HepG2 (cell line): ENCODE data around the gene SYT14. TPM values are rescaled to one million over a fixed set of nuclear protein-coding genes. Genes with fewer than 3 reads are reported as not detected.

Source experiments
- ATAC-seq: fragments of 200-7000 bp; cut with Tn5 transposase; 3 replicates; pipeline ENCODE4 v1.9.1; 2020; ENCODE audit warnings: mild to moderate bottlenecking, moderate library complexity
- BruUV-seq: library from RNA; stranded (reverse); fragments of 400-500 nt; replicated peaks from 2 replicates; lab custom pipeline; 2021; lab: Mats Ljungman, UMichigan
- CTCF ChIA-PET: fragments of 300-600 bp; formaldehyde crosslinking; extraction: SDS; loops from one replicate; lab custom pipeline; 2021; ENCODE audit warnings: low total read pairs, inconsistent platforms, low intra/inter-chr PET ratio; lab: Yijun Ruan, JAX
- POLR2A ChIA-PET: fragments of 350-600 bp; sonication (Branson Sonifier 250); formaldehyde crosslinking; loops from one replicate; lab custom pipeline; 2020; ENCODE audit warnings: antibody characterized with exemption, inconsistent platforms; lab: Yijun Ruan, JAX
- DNase-seq: peaks from one replicate; pipeline ENCODE4 v3.0.0-alpha.2; 2015; ENCODE audit warnings: low spot score
- FAIRE-seq: peaks from 3 replicates; lab custom pipeline; 2011; peaks lifted over from hg19 to GRCh38; lab: Jason Lieb, UNC
- H2AFZ ChIP-seq: one replicate; pipeline ENCODE4 v1.6.1; 2011; ENCODE audit warnings: low read length, inconsistent platforms
- H3K27ac ChIP-seq: fragments of 300-600 bp; 3 replicates; pipeline ENCODE4 v1.8.0; 2011; ENCODE audit warnings: mixed run types, mild to moderate bottlenecking, mixed read lengths, low read length, inconsistent platforms; ENCODE audit not compliant: insufficient read depth; ENCODE audit errors: extremely low read length
- H3K27me3 ChIP-seq, 2 experiments: fragments of 200-600 bp in 1 of 2; 2 replicates in 1 of 2; 3 replicates in 1 of 2; pipeline versions ENCODE4 v1.6.0 to v1.8.0; 2011; ENCODE audit warnings: low read length in 2 of 2, mild to moderate bottlenecking in 2 of 2, moderate library complexity in 2 of 2, inconsistent platforms in 1 of 2; ENCODE audit not compliant: insufficient read depth in 2 of 2, control insufficient read depth in 1 of 2
- H3K36me3 ChIP-seq, 2 experiments: fragments of 200-600 bp in 1 of 2; replicated peaks in 1 of 2; 2 replicates in 1 of 2; 3 replicates in 1 of 2; pipeline versions ENCODE4 v1.5.1 to v1.8.0; 2011; ENCODE audit warnings: low read length in 2 of 2, inconsistent platforms in 1 of 2; ENCODE audit not compliant: insufficient read depth in 2 of 2, control insufficient read depth in 1 of 2
- H3K4me1 ChIP-seq: 2 replicates; pipeline ENCODE4 v1.5.1; 2012; ENCODE audit warnings: low read length, inconsistent platforms; ENCODE audit not compliant: insufficient read depth
- H3K4me2 ChIP-seq: 2 replicates; pipeline ENCODE4 v1.6.0; 2011; ENCODE audit warnings: low read depth, low read length, inconsistent platforms
- H3K4me3 ChIP-seq, 3 experiments: fragments of 200-600 bp in 1 of 3; sonication (generic), shearing (Covaris generic) in 1 of 3; replicated peaks in 1 of 3; 2 replicates each; pipeline ENCODE4 v1.5.1; 2011 to 2016; ENCODE audit warnings: low read length in 3 of 3, inconsistent platforms in 2 of 3, low read depth in 2 of 3, mild to moderate bottlenecking in 2 of 3, control low read depth in 1 of 3, mixed read lengths in 1 of 3; ENCODE audit not compliant: insufficient read depth in 1 of 3
- H3K79me2 ChIP-seq: one replicate; pipeline ENCODE4 v1.6.1; 2011; ENCODE audit warnings: low read length, inconsistent platforms; ENCODE audit not compliant: insufficient read depth
- H3K9ac ChIP-seq: 2 replicates; pipeline ENCODE4 v1.6.0; 2011; ENCODE audit warnings: mild to moderate bottlenecking, low read depth, low read length, inconsistent platforms; ENCODE audit not compliant: insufficient read depth
- H3K9me3 ChIP-seq: 2 replicates; pipeline ENCODE4 v1.5.1; 2012; ENCODE audit warnings: mild to moderate bottlenecking, low read length
- H4K20me1 ChIP-seq: 2 replicates; pipeline ENCODE4 v1.6.0; 2011; ENCODE audit warnings: inconsistent platforms, mild to moderate bottlenecking, low read length, moderate library complexity; ENCODE audit not compliant: insufficient read depth
- CBFB ChIP-seq: sonication (generic); formaldehyde crosslinking; IDR thresholded peaks from 2 replicates; pipeline ENCODE4 v1.4.0; 2020; ENCODE audit warnings: missing genetic modification reagents
- JARID2 ChIP-seq: sonication (generic); formaldehyde crosslinking; IDR thresholded peaks from 2 replicates; pipeline ENCODE4 v1.8.1; 2023; ENCODE audit warnings: missing genetic modification reagents, inconsistent platforms; ENCODE audit not compliant: insufficient replicate concordance
- MXI1 ChIP-seq: IDR thresholded peaks from 3 replicates; pipeline ENCODE4 v1.6.1; 2012; ENCODE audit warnings: low read depth, low read length, inconsistent platforms, borderline replicate concordance
- NFYC ChIP-seq: IDR thresholded peaks from 2 replicates; pipeline ENCODE4 v1.6.1; 2016; ENCODE audit warnings: missing genetic modification reagents, missing compliant biosample characterization
- NR2F1 ChIP-seq, 2 experiments: fragments of 450-650 bp in 1 of 2; formaldehyde crosslinking in 1 of 2; IDR thresholded peaks; 2 replicates each; pipeline versions ENCODE4 v1.5.0 to v1.6.1; 2016 to 2020; ENCODE audit warnings: mild to moderate bottlenecking in 1 of 2, missing compliant biosample characterization in 1 of 2, missing genetic modification reagents in 1 of 2, moderate library complexity in 1 of 2
- NR3C1 ChIP-seq: sonication (generic); formaldehyde crosslinking; IDR thresholded peaks from 2 replicates; pipeline ENCODE4 v1.4.0; 2020; ENCODE audit warnings: missing genetic modification reagents
- PCBP1 ChIP-seq: fragments of 200-400 bp; formaldehyde crosslinking; IDR thresholded peaks from 2 replicates; pipeline ENCODE4 v1.6.1; 2017; ENCODE audit warnings: mild to moderate bottlenecking, low read depth, low read length, borderline replicate concordance
- POLR2A ChIP-seq, 2 experiments: IDR thresholded peaks; 2 replicates each; pipeline ENCODE4 v1.6.1; 2011; ENCODE audit warnings: low read depth in 2 of 2, low read length in 2 of 2, mild to moderate bottlenecking in 1 of 2, moderate library complexity in 1 of 2; ENCODE audit not compliant: insufficient read depth in 1 of 2
- SUZ12 ChIP-seq: fragments of 150-350 bp; IDR thresholded peaks from 2 replicates; pipeline ENCODE4 v1.6.1; 2014; ENCODE audit warnings: low read depth, low read length
- ZNF350 ChIP-seq: sonication (generic); formaldehyde crosslinking; IDR thresholded peaks from 2 replicates; pipeline ENCODE4 v1.4.0; 2020; ENCODE audit warnings: mild to moderate bottlenecking, low read depth, missing genetic modification reagents, borderline replicate concordance
- ZNF567 ChIP-seq: sonication (generic); formaldehyde crosslinking; IDR thresholded peaks from 2 replicates; pipeline ENCODE4 v1.8.1; 2023; ENCODE audit warnings: mild to moderate bottlenecking, missing genetic modification reagents, borderline replicate concordance
- ZNF770 ChIP-seq: sonication (generic); formaldehyde crosslinking; IDR thresholded peaks from 2 replicates; pipeline ENCODE4 v1.5.0; 2020; ENCODE audit warnings: mild to moderate bottlenecking, missing genetic modification reagents
- WGBS: methylation state at CpG from one replicate; pipeline ENCODE4 v1.1.6; 2017; ENCODE audit warnings: low lambda C conversion rate; 5-methylcytosine and 5-hydroxymethylcytosine counted together
- in situ Hi-C: cut with HindIII; loops from 2 replicates; pipeline ENCODE4 v1.10.0; 2017; ENCODE audit warnings: low pct_unique_long_range_greater_than_20kb; ENCODE audit not compliant: extremely low pct_ligation_motif_present
- intact Hi-C: fragments of 100-400 bp; cut with micrococcal nuclease; formaldehyde crosslinking; loops from one replicate; pipeline ENCODE4 v1.10.0; 2022; ENCODE audit not compliant: unreplicated experiment
- polyA plus RNA-seq, 8 experiments: library from polyadenylated mRNA; depleted of rRNA in 3 of 8; stranded (reverse) in 7 of 8; unstranded in 1 of 8; fragments of >200 nt; fragmentation: Illumina TruSeq in 4 of 8; extraction: Trizol in 4 of 8; gene quantifications; 2 replicates each; pipeline versions ENCODE4 v1.2.1 to v1.2.3, GENCODE V29; 2011 to 2016; ENCODE audit warnings: low read depth in 4 of 8, missing spikeins in 1 of 8, mixed read lengths in 1 of 8; ENCODE audit not compliant: insufficient read depth in 1 of 8
- total RNA-seq, 5 experiments: library from RNA; depleted of rRNA; stranded (reverse); fragments of >200 nt; fragmentation: Illumina TruSeq; extraction: Trizol; gene quantifications; 2 replicates each; pipeline ENCODE4 v1.2.3, GENCODE V29; 2016; ENCODE audit warnings: low read depth in 1 of 5
- TF ChIP-seq, protein P1 (sequence below): sonication (generic); formaldehyde crosslinking; IDR thresholded peaks from 2 replicates; pipeline ENCODE4 v1.4.0; 2020; ENCODE audit warnings: missing genetic modification reagents, borderline replicate concordance

Gene SYT14
- total and polyA plus RNA-seq, 2 of the 13 experiments (the other 11 are each of a cell fraction or from before 2014, with no cell fraction given) = not detected

- in situ Hi-C loops (no loop called here), intact Hi-C loops (no loop called here)
- no peak overlapping the region for H3K9ac ChIP-seq
- no peaks in the 10 kb centered on the region for H3K36me3 ChIP-seq
- 2% methylated on average over 1 of the region's 1 CpG for WGBS
- H2AFZ ChIP-seq = no peak overlapping the region
- no peaks in the 10 kb centered on the region for H4K20me1 ChIP-seq
- ATAC-seq (no peak), DNase-seq (no peak)
- H3K4me2 ChIP-seq = no peak overlapping the region
- no peaks in the 10 kb centered on the region for H3K27me3 ChIP-seq
- CTCF ChIA-PET = no interaction called here
- no peak overlapping the region for H3K4me3 ChIP-seq
- BruUV-seq = no TSS peak
- H3K27ac ChIP-seq = no peak overlapping the region
- H3K79me2 ChIP-seq = no peaks in the 10 kb centered on the region
- TF ChIP-seq, protein P1, sequence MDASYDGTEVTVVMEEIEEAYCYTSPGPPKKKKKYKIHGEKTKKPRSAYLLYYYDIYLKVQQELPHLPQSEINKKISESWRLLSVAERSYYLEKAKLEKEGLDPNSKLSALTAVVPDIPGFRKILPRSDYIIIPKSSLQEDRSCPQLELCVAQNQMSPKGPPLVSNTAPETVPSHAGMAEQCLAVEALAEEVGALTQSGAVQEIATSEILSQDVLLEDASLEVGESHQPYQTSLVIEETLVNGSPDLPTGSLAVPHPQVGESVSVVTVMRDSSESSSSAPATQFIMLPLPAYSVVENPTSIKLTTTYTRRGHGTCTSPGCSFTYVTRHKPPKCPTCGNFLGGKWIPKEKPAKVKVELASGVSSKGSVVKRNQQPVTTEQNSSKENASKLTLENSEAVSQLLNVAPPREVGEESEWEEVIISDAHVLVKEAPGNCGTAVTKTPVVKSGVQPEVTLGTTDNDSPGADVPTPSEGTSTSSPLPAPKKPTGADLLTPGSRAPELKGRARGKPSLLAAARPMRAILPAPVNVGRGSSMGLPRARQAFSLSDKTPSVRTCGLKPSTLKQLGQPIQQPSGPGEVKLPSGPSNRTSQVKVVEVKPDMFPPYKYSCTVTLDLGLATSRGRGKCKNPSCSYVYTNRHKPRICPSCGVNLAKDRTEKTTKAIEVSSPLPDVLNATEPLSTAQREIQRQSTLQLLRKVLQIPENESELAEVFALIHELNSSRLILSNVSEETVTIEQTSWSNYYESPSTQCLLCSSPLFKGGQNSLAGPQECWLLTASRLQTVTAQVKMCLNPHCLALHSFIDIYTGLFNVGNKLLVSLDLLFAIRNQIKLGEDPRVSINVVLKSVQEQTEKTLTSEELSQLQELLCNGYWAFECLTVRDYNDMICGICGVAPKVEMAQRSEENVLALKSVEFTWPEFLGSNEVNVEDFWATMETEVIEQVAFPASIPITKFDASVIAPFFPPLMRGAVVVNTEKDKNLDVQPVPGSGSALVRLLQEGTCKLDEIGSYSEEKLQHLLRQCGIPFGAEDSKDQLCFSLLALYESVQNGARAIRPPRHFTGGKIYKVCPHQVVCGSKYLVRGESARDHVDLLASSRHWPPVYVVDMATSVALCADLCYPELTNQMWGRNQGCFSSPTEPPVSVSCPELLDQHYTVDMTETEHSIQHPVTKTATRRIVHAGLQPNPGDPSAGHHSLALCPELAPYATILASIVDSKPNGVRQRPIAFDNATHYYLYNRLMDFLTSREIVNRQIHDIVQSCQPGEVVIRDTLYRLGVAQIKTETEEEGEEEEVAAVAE (CRISPR knock-in tag) = no peak
- TF ChIP-seq ZNF770 (CRISPR knock-in tag) (no peak), SUZ12 (no peak), POLR2A (IDR thresholded peaks at IDR 0.05; ENCODE audit: insufficient read depth in 1 of 2, low read depth in 2 of 2, low read length in 2 of 2) (no peak), MXI1 (no peak), PCBP1 (no peak), ZNF350 (CRISPR knock-in tag) (no peak), CBFB (CRISPR knock-in tag) (no peak), NR3C1 (CRISPR knock-in tag) (no peak), NR2F1 (CRISPR knock-in tag; IDR thresholded peaks at IDR 0.05) (no peak), ZNF567 (CRISPR knock-in tag) (no peak), NFYC (no peak), JARID2 (CRISPR knock-in tag) (no peak)
- TF ChIP-seq, all 625 proteins: peak for 0
- POLR2A ChIA-PET = no interaction called here
- FAIRE-seq = no peak
- Histone ChIP-seq H3K4me1 (no peaks in the 10 kb centered on the region), H3K9me3 (no peaks in the 10 kb centered on the region; the same call in 1 of the 2 replicates)
These were observed 115.1 kb downstream of the SYT14 start for GRCh38 chr1:210053126-210053525.
